ENCODE data around the gene TREML4.
"Not testable (repeated sequence)": the region's sequence is repeated elsewhere in the genome, so short reads cannot be mapped to it uniquely, and the experiment has no call there.

Gene TREML4

DNA sequence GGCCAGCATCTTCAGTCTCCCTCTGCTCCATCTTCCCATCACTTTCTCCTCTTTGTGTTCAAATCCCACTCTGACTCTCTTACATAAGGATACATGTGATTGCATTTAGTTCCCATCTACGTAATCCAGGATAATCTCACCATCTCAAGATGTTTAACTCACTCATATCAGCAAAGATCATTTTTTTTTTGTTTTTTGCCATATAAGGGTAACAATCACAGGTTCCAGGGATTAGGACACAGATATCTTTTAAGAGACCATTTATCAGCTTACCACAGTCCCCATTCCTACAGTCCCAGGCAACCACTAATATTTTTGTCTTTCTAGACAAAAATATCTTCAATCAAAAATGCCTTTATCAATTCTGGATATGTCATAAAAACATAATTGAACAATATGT lies 24.0 kb upstream of the TREML4 start:
- DNase-seq (ENCODE audit: low read depth in 2 of 2) = no peak

GRCh38 chr6:41208439-41209106 lies 19.6 kb upstream of the TREML4 start:
- no peak for DNase-seq (ENCODE audit: low read depth in 2 of 2)

DNA sequence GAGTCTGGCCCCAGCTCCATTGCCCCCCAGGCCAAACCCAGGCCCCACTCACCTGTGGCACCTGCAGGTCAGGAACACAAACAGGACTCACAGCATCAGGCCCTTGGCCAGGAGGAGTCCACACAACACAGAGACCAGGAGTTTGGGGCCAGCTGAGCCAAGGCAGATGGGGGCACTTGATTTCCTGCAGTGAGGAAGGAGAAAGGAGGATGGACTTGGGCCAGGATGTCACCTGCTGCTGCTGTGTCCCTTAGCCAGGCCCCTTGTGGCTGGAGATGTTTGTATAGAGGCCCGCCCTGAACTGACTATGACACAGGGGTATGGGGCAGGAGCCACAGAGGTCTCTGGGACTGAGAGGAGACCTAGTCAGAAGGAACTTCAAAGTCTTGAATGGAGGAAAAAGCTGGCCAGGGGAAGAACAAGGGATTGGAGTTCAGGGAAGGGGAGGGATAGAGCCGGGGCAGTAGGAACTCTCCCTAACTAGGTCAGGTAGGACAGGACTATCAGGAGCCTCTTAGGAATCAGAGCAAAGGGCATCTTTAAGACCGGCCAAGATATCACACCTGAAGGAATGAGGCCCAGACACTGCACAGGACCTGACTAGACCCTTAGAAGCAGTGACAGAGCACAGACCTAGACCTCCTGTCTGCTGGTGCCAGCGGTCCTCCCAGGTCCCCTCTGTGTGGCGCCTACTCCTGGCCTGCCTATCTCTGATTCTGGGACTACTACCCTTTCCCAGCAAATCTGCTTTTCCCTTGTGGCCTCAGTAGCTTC lies 18.4 kb upstream of the TREML4 start:
- DNase-seq (ENCODE audit: low read depth in 2 of 2) = no peak

DNA sequence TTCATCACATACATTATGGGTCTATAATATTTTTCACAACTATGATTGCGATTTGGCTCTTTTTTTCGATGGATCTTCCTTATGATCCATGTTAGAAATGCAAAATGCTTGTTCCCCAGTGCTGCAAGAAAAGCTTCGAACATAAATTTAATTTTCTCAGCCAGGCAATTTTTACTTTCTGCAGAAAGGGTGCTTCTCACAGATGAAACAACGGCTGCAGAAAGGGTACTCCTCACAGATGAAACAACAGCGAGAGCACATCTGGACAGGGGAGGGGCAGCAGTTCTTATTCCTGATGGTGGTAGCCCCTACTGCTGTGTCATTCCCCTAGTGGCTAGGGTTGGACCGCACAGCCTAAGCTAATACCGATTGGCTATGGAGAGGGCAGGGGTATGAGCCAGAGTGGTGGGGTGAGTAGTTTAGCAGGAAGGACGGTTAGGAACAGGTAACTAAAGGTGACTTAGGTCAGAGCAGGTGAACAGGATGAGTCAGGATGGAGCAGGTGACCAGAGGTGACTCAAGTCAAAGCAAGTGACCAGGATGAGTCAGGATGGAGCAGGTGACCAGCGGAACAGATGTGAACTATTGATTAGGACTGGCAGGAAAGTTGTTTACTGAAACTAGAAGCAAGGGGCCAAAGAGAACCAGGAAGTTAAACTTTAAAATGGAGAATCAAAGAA lies 13.4 kb upstream of the TREML4 start:
- DNase-seq (ENCODE audit: low read depth in 2 of 2) = no peak

GRCh38 chr6:41215777-41216176 lies 12.4 kb upstream of the TREML4 start:
- DNase-seq (ENCODE audit: low read depth in 2 of 2) = no peak

DNA sequence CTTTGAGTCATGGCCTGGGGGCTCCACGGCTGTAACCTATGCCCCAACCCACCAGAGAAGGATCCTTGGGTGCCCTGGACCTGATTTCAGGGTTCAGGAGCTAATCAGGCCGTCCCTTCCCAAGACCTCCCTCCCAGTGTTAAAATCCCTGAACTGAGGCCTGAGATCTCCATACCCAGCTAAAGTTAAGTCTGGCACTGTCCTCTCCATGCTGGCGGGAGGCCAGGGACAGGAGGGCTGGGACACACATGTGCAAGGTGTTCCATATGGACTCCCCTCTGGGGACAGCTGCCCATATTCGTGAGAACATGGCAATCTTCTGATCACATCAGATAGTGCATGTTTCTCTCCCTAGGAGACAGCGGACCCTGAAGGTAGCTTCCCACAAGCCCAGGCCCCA lies 11.5 kb upstream of the TREML4 start:
- DNase-seq (ENCODE audit: low read depth in 2 of 2) = no peak

- DNase-seq (ENCODE audit: low read depth in 2 of 2) = no peak
These were observed 6.1 kb upstream of the TREML4 start for GRCh38 chr6:41222045-41222444.

GRCh38 chr6:41222513-41222912 lies 5.6 kb upstream of the TREML4 start:
- DNase-seq (ENCODE audit: low read depth in 2 of 2) = no peak

DNA sequence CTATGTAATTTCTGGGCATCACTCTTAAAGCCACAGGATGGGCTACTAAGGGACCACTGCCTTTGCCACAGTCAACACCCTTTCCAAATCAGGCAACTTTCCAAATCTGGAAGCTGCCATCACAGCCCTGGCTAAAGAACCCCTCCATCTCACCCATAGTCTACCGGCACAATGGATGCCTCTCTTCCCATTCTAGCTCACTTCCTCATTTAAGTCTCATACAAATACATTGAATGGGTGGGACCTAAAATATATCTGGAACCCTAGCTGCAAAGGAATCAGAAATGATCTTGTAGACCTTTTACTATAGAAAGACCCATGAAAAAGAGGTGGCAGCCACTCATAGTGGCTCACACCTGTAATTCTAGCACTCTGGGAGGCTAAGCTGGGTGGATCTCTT lies 3.3 kb upstream of the TREML4 start:
- no peak for DNase-seq (ENCODE audit: low read depth in 2 of 2)

DNA sequence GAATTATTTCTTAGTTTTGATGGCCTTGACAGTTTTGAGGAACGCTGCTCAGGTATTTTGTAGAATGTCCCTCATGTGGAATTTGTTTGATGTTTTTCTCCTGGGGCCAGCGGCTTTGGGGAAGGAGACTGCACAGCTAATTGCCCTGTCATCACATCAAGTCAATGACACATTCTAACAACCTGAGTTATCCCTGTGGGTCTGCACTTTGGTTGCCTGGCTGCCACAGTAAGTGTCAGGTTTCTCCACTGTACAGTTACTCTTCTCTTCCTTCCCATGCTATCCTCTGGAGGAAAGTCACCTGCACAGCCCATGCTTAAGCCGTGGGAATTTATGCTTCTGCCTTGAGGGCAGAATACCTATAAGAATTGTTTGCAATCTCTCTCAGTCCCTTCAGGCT lies 1.4 kb upstream of the TREML4 start:
- no peak for DNase-seq (ENCODE audit: low read depth in 2 of 2)

- DNase-seq (ENCODE audit: low read depth in 2 of 2) = no peak
These were observed 467 bp downstream of the TREML4 start for GRCh38 chr6:41228616-41229015.

- no peak for DNase-seq (ENCODE audit: low read depth in 2 of 2)
These were observed 1.6 kb downstream of the TREML4 start for GRCh38 chr6:41229721-41230120.

- DNase-seq (ENCODE audit: low read depth in 2 of 2) = no peak
These were observed 3.1 kb downstream of the TREML4 start for GRCh38 chr6:41231246-41231645.

DNA sequence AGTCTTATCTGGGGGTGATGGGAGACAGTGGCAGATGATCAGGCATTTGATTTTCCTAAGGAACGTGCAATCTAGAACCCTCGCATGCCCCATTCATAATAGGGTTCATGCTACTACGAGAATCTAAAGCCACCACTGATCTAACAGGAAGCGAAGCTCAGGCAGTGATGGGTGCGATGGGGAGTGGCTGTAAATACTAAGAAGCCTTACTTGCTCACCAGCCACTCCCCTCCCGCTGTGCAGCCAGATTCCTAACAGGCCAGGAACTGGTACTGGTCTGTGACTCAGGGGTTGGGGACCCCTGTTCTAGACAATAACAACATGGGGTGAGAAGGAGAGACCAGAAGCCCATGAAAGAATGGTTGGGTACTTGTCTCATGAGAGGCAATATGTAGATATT lies 4.5 kb downstream of the TREML4 start:
- DNase-seq (ENCODE audit: low read depth in 2 of 2) = no peak

DNA sequence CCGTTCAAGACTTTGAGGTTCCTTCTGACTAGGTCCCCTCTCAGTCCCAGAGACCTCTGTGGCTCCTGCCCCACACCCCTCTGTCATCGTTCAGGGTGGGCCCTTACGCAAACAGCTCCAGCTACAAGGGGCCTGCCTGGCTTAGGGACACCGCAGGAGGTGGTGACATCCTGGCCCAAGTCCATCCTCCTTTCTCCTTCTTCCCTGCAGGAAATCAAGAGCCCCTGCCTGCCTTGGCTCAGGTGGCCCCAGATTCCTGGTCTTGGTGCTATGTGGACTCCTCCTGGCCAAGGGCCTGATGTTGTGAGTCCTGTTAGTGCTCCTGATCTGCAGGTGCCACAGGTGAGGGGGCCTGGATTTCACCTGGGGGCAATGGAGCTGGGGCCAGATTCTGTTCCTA lies 8.1 kb downstream of the TREML4 start:
- DNase-seq (ENCODE audit: low read depth in 2 of 2) = no peak

DNA sequence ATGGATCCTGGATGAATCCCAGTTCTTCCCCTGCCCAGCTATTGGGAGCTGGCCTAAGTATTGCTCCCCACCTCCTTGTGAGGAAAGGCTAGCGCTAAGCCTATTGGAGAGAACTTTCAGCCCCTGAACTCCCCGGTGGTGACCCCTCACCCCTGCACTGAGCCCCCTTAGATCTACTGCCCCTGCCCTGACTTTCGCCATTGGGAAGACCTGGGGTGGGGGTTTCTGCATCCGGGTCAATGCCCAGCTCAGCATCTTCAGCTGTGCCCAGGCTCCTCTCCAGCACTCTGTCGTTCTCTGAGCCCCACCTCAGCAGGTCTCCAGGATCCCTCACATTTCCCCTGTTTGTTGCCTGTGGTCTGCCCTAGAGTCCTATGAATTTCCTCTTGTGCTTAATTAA lies 9.0 kb downstream of the TREML4 start:
- no peak for DNase-seq (ENCODE audit: low read depth in 2 of 2)

GRCh38 chr6:41239467-41240159 lies 11.5 kb downstream of the TREML4 start:
- no peak for DNase-seq (ENCODE audit: low read depth in 2 of 2)

- DNase-seq (ENCODE audit: low read depth in 2 of 2) = not testable (repeated sequence)
These were observed 18.4 kb downstream of the TREML4 start for GRCh38 chr6:41246529-41246928.

DNA sequence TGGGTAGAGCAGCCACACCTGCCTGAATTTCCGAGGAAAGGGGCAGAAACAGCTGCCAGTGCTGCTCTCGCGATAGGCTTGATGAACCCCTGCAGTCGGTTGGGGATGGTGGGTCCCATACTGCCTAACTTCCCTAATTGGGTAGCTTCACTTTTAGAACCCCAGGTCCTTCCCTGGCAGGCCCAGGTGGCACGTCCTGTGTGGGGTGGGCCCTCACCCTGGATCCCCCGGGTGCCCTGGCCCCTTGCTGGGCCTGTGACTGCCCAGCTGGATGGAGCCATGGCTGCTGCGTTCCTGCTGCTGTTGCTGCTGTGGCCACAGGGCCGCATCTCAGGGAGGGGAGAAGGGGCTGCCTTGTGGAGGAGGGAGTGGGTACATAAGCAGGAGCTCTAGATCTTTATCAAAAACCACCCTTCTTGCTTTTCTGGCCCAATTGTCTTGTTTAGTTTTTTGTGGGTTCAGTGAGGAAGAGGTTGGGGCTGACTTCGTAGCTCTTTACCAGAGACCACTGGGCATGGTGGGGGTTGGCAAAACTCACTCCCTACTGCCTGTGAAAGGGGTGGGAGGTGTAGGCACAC lies 19.2 kb downstream of the TREML4 start:
- DNase-seq (ENCODE audit: low read depth in 2 of 2) = no peak

GRCh38 chr6:41247882-41248705 lies 19.9 kb downstream of the TREML4 start:
- no peak for DNase-seq (ENCODE audit: low read depth in 2 of 2)
